ENCODE data around the gene GBP2. TPM values are rescaled to one million over a fixed set of nuclear protein-coding genes. Genes with fewer than 3 reads are reported as not detected.

Gene GBP2
- polyA plus RNA-seq, 1 of the 3 experiments (the other 2 are of a cell fraction): 8.7 TPM

DNA sequence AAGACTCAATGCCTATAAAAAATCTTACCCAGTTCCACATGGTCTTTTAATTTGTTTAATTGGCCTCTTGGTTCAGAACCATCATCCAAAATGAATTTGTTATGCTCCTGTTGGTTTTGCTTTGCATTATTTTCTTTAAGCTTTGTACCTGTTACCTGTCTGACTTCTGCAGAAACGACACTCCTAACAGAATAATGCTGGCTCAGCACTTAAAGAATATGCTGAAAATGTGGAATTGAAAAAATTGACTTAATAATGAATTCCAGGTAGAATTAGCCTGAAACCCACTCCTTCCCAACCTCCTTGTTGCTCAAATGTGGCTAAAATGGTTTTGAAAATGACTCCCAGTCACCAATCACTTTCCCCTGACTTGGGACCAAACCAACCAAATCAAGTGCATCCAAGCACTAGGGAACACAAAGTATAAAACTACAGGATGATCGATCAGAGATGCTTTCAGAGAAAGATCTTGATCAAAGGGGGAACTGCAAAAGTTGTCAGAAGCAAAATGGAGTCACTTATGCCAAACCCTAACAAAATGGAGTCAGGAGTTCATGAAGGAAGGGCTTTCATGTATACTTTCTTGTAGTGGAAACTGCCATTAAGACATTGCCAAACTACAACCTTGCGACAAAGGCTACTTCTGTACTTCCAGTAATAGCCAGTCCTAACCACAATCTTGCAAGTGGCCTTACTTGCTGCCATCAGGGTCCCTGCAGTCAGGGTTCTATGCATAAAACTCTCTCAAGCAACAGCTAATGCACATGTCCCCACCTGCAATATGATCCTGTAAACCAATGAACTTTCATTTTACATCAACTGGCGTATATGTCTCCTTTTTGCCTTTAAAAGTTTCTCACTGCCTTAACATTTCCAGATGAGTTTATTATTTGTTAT lies 44.5 kb upstream of the GBP2 start:
- no peak overlapping the region for H2AFZ ChIP-seq (ENCODE audit: low read depth)
- H3K36me3 ChIP-seq (replicated peaks in 1 of 2; ENCODE audit: control insufficient read depth in 1 of 2, insufficient read depth in 2 of 2, low read length in 1 of 2): no peaks in the 10 kb centered on the region
- 50% methylated on average over 4 of the region's 4 CpGs for WGBS (ENCODE audit: low lambda C conversion rate)
- no peaks in the 10 kb centered on the region for H3K27me3 ChIP-seq (ENCODE audit: insufficient read depth)
- no peaks in the 10 kb centered on the region for H3K9me2 ChIP-seq
- H3K9ac ChIP-seq: no peak overlapping the region
- CTCF ChIA-PET: interaction anchor here (0.5 kb wide), 1 partner anchor 119 kb away, joined by 3 read pairs; no protein-coding TSS in a partner anchor
- no peak overlapping the region for H3K27ac ChIP-seq (ENCODE audit: low read depth in 2 of 2, low read length in 1 of 2)
- H3K4me3 ChIP-seq (ENCODE audit: low read depth in 2 of 2, low read length in 1 of 2): no peak overlapping the region
- no peaks in the 10 kb centered on the region for H3K79me2 ChIP-seq (ENCODE audit: insufficient read depth)
- POLR2A ChIA-PET: no interaction called here
- H3K4me2 ChIP-seq: no peak overlapping the region
- TF ChIP-seq, protein P1, sequence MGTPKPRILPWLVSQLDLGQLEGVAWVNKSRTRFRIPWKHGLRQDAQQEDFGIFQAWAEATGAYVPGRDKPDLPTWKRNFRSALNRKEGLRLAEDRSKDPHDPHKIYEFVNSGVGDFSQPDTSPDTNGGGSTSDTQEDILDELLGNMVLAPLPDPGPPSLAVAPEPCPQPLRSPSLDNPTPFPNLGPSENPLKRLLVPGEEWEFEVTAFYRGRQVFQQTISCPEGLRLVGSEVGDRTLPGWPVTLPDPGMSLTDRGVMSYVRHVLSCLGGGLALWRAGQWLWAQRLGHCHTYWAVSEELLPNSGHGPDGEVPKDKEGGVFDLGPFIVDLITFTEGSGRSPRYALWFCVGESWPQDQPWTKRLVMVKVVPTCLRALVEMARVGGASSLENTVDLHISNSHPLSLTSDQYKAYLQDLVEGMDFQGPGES (IDR thresholded peaks at IDR 0.05; ENCODE audit: low read depth, low read length): no peak
- no peak for DNase-seq
- no peaks in the 10 kb centered on the region for H3F3A ChIP-seq (replicated peaks; ENCODE audit: insufficient read depth)
- no peaks in the 10 kb centered on the region for H4K20me1 ChIP-seq (ENCODE audit: insufficient read depth)
- no peaks in the 10 kb centered on the region for H3K4me1 ChIP-seq (ENCODE audit: control insufficient read depth in 1 of 2, insufficient read depth in 2 of 2, low read depth in 1 of 2, low read length in 1 of 2)
- no peaks in the 10 kb centered on the region for H3K9me3 ChIP-seq

DNA sequence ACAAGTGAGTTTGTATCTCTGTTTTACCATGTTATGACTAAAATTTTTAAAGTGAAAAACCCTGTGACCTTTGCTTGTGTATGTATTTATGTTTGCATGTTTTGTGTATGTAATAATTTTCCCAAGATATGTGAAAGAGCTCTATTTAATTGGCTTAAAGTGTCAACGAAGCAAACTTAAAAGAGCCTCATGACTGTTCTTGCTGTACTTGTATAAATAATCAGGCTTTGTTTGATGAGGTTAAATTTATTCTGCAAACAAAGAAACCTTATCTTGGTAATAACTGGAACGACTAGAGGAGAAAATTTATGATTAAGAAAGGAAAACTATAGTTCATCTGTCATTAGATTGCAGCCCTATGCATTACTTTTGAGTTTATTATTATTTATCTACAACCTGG lies 43.3 kb upstream of the GBP2 start:
- Histone ChIP-seq H3K27ac (ENCODE audit: low read depth in 2 of 2, low read length in 1 of 2) (no peak overlapping the region), H3K79me2 (ENCODE audit: insufficient read depth) (no peaks in the 10 kb centered on the region), H3K4me1 (ENCODE audit: control insufficient read depth in 1 of 2, insufficient read depth in 2 of 2, low read depth in 1 of 2, low read length in 1 of 2) (no peaks in the 10 kb centered on the region; a peak in 1 of 4 replicates), H3K36me3 (replicated peaks in 1 of 2; ENCODE audit: control insufficient read depth in 1 of 2, insufficient read depth in 2 of 2, low read length in 1 of 2) (no peaks in the 10 kb centered on the region), H3K27me3 (ENCODE audit: insufficient read depth) (no peaks in the 10 kb centered on the region), H2AFZ (ENCODE audit: low read depth) (no peak overlapping the region), H3K9ac (no peak overlapping the region), H3K4me3 (ENCODE audit: low read depth in 2 of 2, low read length in 1 of 2) (no peak overlapping the region), H3K9me2 (no peaks in the 10 kb centered on the region), H4K20me1 (ENCODE audit: insufficient read depth) (no peaks in the 10 kb centered on the region), H3K9me3 (no peaks in the 10 kb centered on the region), H3F3A (replicated peaks; ENCODE audit: insufficient read depth) (no peaks in the 10 kb centered on the region), H3K4me2 (no peak overlapping the region)
- TF ChIP-seq, protein P2, sequence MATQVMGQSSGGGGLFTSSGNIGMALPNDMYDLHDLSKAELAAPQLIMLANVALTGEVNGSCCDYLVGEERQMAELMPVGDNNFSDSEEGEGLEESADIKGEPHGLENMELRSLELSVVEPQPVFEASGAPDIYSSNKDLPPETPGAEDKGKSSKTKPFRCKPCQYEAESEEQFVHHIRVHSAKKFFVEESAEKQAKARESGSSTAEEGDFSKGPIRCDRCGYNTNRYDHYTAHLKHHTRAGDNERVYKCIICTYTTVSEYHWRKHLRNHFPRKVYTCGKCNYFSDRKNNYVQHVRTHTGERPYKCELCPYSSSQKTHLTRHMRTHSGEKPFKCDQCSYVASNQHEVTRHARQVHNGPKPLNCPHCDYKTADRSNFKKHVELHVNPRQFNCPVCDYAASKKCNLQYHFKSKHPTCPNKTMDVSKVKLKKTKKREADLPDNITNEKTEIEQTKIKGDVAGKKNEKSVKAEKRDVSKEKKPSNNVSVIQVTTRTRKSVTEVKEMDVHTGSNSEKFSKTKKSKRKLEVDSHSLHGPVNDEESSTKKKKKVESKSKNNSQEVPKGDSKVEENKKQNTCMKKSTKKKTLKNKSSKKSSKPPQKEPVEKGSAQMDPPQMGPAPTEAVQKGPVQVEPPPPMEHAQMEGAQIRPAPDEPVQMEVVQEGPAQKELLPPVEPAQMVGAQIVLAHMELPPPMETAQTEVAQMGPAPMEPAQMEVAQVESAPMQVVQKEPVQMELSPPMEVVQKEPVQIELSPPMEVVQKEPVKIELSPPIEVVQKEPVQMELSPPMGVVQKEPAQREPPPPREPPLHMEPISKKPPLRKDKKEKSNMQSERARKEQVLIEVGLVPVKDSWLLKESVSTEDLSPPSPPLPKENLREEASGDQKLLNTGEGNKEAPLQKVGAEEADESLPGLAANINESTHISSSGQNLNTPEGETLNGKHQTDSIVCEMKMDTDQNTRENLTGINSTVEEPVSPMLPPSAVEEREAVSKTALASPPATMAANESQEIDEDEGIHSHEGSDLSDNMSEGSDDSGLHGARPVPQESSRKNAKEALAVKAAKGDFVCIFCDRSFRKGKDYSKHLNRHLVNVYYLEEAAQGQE (IDR thresholded peaks at IDR 0.05; ENCODE audit: low read depth, low read length): no peak
- TF ChIP-seq YY1 (IDR thresholded peaks at IDR 0.05; ENCODE audit: low read depth) (no peak), NRF1 (IDR thresholded peaks at IDR 0.05; ENCODE audit: low read depth, low read length) (no peak), ELF1 (IDR thresholded peaks at IDR 0.05) (no peak), TAF1 (IDR thresholded peaks at IDR 0.05; ENCODE audit: borderline replicate concordance, low read depth, low read length) (no peak), MEF2A (IDR thresholded peaks at IDR 0.05; ENCODE audit: borderline replicate concordance, low read depth) (no peak), EP300 (IDR thresholded peaks at IDR 0.05; ENCODE audit: borderline replicate concordance in 1 of 2, low read depth in 1 of 2, low read length in 1 of 2) (no peak), SMC3 (IDR thresholded peaks at IDR 0.05; ENCODE audit: low read depth, low read length) (no peak), FOXM1 (IDR thresholded peaks at IDR 0.05; ENCODE audit: low read depth) (no peak), POLR2AphosphoS5 (IDR thresholded peaks at IDR 0.05; ENCODE audit: low read depth, low read length) (no peak)
- TF ChIP-seq, protein P3, sequence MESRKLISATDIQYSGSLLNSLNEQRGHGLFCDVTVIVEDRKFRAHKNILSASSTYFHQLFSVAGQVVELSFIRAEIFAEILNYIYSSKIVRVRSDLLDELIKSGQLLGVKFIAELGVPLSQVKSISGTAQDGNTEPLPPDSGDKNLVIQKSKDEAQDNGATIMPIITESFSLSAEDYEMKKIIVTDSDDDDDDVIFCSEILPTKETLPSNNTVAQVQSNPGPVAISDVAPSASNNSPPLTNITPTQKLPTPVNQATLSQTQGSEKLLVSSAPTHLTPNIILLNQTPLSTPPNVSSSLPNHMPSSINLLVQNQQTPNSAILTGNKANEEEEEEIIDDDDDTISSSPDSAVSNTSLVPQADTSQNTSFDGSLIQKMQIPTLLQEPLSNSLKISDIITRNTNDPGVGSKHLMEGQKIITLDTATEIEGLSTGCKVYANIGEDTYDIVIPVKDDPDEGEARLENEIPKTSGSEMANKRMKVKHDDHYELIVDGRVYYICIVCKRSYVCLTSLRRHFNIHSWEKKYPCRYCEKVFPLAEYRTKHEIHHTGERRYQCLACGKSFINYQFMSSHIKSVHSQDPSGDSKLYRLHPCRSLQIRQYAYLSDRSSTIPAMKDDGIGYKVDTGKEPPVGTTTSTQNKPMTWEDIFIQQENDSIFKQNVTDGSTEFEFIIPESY (IDR thresholded peaks at IDR 0.05; ENCODE audit: borderline replicate concordance, low read depth): no peak
- TF ChIP-seq, protein P4, sequence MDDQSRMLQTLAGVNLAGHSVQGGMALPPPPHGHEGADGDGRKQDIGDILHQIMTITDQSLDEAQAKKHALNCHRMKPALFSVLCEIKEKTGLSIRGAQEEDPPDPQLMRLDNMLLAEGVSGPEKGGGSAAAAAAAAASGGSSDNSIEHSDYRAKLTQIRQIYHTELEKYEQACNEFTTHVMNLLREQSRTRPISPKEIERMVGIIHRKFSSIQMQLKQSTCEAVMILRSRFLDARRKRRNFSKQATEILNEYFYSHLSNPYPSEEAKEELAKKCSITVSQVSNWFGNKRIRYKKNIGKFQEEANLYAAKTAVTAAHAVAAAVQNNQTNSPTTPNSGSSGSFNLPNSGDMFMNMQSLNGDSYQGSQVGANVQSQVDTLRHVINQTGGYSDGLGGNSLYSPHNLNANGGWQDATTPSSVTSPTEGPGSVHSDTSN (IDR thresholded peaks at IDR 0.05): no peak
- TF ChIP-seq, protein P1 (IDR thresholded peaks at IDR 0.05; ENCODE audit: low read depth, low read length): no peak
- TF ChIP-seq, protein P5, sequence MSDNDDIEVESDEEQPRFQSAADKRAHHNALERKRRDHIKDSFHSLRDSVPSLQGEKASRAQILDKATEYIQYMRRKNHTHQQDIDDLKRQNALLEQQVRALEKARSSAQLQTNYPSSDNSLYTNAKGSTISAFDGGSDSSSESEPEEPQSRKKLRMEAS (IDR thresholded peaks at IDR 0.05; ENCODE audit: low read depth): no peak
- TF ChIP-seq, protein P6, sequence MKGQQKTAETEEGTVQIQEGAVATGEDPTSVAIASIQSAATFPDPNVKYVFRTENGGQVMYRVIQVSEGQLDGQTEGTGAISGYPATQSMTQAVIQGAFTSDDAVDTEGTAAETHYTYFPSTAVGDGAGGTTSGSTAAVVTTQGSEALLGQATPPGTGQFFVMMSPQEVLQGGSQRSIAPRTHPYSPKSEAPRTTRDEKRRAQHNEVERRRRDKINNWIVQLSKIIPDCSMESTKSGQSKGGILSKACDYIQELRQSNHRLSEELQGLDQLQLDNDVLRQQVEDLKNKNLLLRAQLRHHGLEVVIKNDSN (IDR thresholded peaks at IDR 0.05; ENCODE audit: borderline replicate concordance, low read depth): no peak
- DNase-seq: no peak
- CTCF ChIA-PET: no interaction called here
- POLR2A ChIA-PET: no interaction called here
- 16% methylated on average over 2 of the region's 2 CpGs for WGBS (ENCODE audit: low lambda C conversion rate)

Data from SK-N-SH (cell line).